Left cardiac atrium (tissue), 4 donors: ENCODE measurements around the gene MTMR10. TPM values are rescaled to one million over a fixed set of nuclear protein-coding genes. Genes with fewer than 3 reads are reported as not detected.

Source experiments
- ATAC-seq, 2 donors: fragments of 200-7000 bp; cut with Tn5 transposase; one replicate each; pipeline ENCODE4 v1.9.1; 2020; ENCODE audit warnings: mild to moderate bottlenecking in 2 of 2, moderate library complexity in 2 of 2
- DNase-seq: peaks from one replicate; pipeline ENCODE4 v3.0.0-alpha.2; 2020
- intact Hi-C, 2 donors: fragments of 100-400 bp; cut with DNase I; formaldehyde crosslinking; loops; one replicate each; pipeline versions ENCODE4 v1.14.1 to v1.15.1; 2022 to 2023
- total RNA-seq, 2 donors: library from RNA; stranded (reverse); fragmentation: NEBNext Ultra II Directional; extraction: Animal tissue kit (Norgen Biotek cat#: 25700); gene quantifications; one replicate each; pipeline ENCODE4 v1.2.1, GENCODE V29; 2021
- donor health status: DM: no; HTN: yes; CAD: no.
- donor health status: DM: no; HTN: yes; CAD: no; lungs with severe emphysema.
- donor health status: DM: yes; HTN: yes; CAD: no.
- donor health status: Dilated cardiomyopathy.

MTMR10 gene
- total RNA-seq, 2 donors from 2014 or later, result 15.5 to 31.1 TPM

DNA sequence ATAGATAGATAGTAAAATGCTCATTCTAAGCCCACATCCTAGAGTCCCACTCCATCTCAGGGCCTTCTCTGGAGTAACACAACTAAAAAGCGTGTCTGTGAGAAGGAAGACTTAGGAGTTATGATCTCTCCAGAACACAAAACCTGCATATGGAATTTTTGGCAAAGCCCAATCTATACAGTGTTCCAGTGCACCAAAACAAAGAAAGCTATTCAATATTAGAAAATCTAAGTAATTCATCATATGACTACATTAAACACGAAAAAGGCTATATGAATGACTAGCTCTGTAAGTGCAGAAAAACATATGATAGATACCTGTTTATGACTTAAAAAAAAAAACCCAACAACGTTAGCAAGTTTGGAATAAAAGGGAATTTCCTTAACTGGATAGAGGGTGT is 27.7 kb downstream of the MTMR10 start:
- intact Hi-C loops, result no loop called here
- DNase-seq (no peak), ATAC-seq (no peak)

DNA sequence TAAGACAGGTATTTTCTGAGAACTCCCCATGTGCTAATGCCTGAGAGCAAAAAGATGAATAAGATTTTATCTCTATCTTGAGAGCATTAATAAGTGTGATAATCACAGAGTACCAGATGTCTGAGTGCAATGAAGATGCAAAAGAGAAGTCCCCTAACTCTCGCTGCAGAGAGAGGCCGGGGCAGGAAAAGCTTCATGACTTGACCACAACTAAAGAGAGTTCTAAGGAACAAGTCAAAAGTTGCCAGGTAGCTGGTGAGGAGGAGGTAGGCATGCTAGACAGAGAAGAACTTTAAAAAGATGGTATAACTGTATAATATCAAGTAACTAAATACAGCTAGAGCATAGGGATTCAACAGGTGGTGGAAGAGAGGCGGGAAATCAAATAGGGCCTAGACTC is 28.8 kb downstream of the MTMR10 start:
- intact Hi-C loops, result no loop called here
- ATAC-seq (no peak), DNase-seq (no peak)

DNA sequence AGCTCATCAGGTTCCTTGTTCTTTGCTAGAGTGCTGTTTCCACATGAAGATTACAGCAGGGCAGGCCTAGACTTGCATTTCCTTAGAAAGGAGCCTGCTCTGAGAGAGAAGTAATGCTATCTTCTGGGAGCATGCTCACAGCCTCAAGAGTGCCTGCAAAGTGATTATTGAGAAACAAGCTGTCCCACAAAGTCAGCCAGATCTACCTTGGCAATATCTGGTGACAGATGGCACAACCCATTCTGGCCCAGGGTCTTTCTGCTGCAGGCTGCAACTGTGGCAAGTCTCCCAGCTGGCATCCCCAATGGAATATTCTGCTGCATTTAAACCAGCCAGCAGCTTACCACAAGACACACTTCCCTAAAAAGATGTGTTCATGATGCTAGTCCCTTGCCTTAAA is 29.3 kb downstream of the MTMR10 start:
- ATAC-seq (peak in 1 of 2 donors; percentile 57), DNase-seq (no peak)
- intact Hi-C loops, result no loop called here

DNA sequence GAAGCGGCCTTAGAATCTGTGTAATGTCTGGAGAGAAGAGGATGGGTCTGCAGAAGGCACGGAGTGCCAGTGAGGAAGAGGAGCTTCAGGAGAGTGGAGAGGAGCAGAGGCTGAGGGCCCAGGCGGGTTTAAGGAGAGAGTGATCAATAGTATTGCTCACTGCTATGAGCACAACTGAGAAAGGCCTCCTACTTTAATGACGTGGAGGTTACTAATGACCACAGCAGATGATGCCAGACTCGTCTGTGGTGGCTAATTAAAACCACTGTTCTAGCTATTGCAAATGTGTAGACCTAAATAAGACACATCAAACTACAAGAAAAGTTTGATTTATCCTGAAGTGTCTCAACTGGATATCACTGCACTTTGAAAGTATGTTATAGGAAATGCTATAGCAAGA is 33.2 kb downstream of the MTMR10 start:
- DNase-seq (no peak), ATAC-seq (no peak)
- intact Hi-C loops, result no loop called here

DNA sequence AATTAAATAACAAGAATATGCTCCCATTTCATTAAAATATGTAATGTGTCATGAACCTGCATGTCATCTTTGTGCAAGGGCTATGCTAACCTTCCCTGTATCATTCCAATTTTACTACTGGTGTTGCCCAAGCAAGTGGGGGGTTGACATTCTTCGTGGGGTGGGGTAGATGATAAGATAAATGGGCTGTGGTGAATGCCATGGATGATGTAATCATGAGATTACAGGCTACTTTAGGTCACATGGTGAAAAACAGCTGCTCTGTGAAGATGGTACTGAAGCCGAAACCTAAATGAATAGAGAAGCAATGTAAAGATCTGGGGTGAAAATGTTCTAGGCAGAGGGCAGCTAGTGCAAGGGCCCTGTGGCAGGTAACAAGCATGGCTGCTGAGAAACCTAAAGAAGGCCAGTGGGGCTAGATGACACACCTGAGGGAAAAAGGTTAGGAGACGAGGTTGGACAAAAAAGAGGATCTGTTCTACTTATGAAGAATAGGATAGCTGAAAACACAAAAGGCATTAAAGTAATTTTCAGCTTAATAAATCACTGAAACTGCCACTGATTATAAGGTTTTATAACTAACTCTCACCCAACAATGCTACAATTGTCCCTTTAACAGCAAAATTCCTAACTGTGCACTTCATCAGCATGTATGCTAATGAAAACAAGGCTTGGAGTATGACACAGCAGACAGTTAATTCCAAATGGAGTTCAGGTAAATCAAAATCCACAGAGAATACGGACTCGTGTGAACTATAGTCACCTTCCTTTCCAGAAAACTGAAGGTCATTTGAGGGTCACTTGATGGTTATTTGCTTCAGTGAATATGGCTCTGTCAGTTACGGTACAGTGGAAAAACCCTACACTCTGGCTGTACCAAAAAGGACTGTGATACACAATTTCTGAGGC is 35.0 kb downstream of the MTMR10 start:
- DNase-seq, result no peak
- intact Hi-C loops, result no loop called here
- ATAC-seq, result no peak

DNA sequence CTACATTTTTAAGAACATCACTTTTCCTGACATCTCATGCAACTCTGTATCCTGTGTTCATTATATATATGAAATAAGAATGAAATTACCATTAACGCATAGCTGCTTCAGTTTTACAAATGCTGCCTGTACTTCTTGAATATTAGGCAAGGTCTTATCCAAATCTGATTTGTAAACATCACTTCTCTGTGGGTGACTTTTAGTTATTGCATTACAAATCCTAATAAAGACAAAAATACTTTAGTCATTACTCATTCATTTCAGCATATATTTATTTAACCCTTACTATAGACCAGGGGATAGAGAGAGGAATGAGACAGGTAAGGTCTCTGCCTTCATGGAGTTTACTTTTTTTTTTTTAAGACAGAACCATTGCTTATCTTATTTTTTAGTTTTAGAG is 36.8 kb downstream of the MTMR10 start:
- DNase-seq, result no peak
- intact Hi-C loops, result no loop called here
- ATAC-seq, result no peak

DNA sequence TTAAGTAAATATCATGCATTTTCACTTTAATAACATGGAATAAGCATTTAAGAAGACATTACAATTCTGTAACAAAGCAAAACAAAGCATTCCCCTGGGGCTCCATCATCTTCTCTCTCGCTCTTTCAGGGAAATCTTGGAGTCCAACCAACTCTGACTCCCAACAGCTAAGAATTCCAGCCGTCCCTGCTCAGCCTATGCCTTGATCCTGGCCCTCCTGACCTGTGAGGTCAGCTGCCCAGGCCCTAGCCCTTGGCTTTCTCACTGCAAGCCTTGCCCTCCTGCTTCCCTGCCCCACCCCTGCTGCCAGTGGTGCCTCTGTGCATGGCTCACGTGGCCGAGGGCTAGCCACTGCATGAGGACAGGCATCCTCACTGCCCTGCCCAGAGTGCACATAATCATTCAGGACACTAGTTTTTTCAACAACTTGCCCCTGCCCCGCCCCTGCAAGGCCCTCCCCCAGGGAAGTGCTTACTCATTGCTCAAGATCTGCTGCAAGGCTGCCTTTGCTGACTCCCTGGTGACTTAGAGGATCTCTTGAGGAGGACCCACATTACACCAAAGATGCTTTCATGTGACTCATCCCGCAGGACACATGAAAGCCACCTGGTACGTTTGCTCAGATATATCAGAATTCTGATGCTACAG is 37.6 kb downstream of the MTMR10 start:
- peak; percentile 14 for DNase-seq
- ATAC-seq, result peak in 1 of 2 donors; percentile 76
- intact Hi-C loops, result no loop called here

DNA sequence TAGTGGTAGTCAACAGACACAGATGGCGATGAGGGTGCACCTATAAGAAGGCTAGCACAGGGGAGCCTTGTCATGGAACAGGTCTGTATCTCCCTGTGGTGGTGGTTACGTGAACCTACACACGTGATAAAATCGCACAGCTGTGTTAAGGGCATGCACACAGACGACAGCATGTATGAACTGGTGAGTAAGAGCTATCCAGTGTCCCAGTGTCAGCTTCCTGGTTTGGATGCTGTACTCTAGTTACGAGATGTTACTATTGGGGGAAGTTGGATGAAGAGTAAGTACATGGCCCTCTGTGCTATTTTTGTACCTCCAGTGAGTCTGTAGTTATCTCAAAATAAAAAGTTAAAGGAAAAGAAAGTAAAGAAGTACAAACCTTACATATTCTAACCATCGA is 38.2 kb downstream of the MTMR10 start:
- intact Hi-C loops, result no loop called here
- peak in 1 of 2 donors; percentile 57 for ATAC-seq
- no peak for DNase-seq

DNA sequence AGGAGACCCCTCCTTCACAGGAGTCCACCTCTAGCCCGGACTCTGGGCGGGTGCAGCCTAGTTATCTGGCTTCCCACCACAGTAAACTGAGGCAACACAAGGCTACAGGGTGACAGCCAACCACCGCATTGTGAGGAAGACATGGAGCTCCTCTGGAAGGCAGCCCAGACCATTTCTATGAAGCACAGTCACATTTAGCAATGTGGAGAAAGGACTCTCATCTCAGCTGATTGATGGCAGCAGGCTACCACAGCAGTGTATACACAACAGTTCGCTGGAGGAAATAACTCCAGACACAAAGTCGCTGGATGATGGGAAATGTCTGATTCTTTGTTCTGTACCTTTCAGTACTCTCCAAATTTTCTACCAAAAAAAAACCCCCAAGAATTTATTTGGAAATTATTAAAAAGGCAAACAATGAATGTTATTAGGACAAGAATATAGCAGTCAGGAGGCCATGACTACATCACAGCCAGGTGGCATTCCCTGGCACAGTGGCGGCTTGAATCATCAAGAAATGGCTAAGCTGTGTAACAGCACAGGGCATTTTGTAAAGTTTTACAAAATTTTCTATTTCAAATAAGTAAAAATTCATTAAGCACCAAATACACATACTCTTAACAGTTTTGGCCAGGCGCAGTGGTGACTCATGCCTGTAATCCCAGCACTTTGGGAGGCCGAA is 47.6 kb downstream of the MTMR10 start:
- intact Hi-C loops, result no loop called here
- ATAC-seq, result no peak
- DNase-seq, result no peak

DNA sequence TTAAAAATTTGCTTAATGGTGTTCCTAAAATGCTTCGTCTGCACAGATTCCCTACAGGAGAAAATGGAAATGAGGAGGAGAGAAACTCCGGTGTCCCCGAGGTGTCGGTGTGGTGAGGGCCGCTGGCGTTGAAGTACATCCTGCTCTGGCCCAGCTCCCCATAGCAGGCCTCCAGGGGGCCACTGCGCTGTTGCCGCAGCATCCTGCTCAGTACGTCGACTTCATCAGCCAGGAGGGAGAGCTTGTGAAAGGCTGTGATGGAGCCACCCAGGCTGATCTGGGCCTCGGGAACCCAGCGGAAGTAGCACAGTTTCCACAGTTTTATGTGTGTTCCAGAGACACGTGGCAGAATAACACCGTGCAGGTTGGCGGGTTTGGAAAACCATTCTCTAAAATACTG is 49.9 kb downstream of the MTMR10 start:
- ATAC-seq (no peak), DNase-seq (no peak)
- intact Hi-C loops, result no loop called here

DNA sequence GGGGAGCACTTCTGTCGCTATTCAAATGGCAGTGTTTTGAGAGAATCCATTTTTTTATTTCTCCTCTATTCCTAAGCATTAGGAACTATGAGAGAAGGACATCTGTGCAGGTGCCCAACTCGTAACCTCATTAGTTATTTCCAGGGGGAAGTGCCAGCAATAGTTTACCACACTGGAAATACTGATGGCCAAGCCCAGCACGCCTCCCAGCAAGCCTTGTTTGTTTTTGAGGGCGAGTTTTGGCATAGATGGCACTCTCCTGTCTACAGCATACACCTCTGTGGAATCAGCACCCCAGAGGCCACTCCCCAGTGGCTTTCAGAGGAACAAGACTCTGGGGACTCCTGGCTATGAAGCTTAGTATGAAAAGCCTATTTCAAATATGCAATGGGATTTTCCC is 51.1 kb downstream of the MTMR10 start:
- no peak for DNase-seq
- intact Hi-C loops, result no loop called here
- no peak for ATAC-seq

DNA sequence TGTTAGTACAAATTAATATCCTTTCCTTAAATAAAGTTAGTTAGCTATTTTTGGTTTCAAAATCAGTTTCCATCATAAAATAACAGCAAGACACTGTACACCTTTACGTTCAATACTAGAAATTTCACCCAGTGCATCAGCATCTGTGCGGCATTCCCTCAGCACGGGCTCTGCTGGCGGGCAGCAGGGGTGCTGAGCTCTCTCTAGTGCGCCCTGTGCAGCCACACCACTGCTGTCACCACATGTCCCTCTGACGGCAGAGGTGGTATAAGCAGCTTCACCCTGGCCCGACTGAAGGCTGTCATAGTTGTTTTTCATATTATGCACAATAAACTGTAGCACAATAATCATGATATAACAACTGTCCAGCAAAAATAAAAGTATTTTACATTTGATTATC is 52.3 kb downstream of the MTMR10 start:
- no peak for DNase-seq
- intact Hi-C loops, result no loop called here
- no peak for ATAC-seq

DNA sequence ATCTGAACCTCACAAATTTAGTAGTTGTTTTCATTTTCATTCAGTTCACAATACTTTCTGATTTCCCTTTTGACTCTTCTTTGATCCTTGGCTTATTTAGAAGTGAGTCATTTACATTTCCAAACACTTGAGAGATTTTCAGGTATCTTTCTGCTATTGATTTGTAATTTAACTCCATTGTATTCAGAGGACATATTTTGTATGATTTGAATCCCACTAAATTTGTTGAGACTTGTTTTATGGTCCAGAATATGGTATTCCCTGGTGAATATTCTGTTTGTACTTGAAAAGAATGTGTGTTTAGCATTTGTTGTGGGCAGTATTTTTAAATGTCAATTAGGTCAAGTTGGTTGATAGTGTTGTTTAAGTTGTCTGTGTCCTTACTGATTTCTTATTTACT is 58.1 kb downstream of the MTMR10 start:
- intact Hi-C loops, result no loop called here
- DNase-seq (no peak), ATAC-seq (no peak)

DNA sequence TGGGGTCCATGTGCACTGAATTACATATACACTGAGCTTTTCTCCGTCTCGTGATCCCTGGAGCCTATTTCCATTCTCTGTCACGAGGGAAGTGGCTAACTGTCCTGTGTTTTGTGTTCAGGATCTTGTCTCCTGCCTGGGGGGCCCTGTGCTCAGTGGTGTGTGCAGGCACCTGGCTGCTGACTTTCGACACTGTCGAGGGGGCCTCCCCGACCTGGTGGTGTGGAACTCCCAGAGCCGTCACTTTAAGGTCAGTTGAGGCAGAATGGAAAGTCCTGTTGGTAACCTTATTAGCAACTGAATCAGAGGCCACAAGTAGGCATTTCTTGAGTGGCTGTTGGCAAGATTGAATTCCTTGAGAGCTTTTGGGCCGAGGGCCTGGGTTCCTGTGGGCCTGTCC is 61.0 kb downstream of the MTMR10 start:
- ATAC-seq (no peak), DNase-seq (no peak)
- intact Hi-C loops, result no loop called here

DNA sequence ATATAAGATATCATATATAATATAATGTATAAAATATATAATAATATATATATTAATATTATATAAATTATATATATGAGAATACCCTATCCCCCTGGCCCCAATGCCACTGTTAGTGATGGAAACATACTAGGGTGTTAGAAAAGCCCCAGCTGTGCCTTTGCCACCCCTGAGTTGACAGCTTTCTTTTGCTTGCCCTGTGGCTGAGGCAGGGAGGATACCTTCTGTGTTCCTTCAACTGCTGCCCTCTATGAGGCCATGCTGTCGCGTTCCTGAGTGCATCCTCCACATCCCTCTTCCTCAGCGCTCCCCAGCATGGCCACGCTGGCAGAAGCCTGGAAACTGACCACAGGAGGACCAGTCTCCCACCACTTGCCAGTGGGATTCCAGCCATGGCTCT is 61.4 kb downstream of the MTMR10 start:
- no peak for DNase-seq
- no peak for ATAC-seq
- intact Hi-C loops, result no loop called here

DNA sequence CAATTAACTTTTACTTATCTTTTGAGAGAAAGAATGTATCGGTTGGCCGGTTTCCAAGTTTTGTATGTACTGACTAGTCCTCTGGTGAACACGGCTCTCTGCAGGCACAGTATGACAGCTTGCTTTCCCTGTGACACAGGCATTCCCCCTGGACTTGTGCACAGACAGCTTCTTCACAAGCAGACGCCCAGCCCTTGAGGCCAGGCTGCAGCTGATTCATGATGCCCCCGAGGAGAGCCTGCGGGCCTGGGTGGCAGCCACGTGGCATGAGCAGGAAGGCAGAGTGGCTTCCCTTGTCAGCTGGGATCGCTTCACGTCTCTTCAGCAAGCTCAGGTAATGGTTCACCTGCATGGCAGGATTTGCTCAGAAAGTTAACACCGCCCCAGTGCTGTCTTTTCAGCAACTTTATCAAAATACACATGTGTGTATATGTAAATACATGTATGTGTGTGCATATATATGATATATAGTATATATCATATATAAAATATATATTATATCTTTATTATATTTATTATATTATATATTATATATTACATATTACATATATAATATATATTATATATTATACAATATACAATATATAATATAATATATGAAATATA is 62.3 kb downstream of the MTMR10 start:
- DNase-seq (no peak), ATAC-seq (no peak)
- intact Hi-C loops, result no loop called here

DNA sequence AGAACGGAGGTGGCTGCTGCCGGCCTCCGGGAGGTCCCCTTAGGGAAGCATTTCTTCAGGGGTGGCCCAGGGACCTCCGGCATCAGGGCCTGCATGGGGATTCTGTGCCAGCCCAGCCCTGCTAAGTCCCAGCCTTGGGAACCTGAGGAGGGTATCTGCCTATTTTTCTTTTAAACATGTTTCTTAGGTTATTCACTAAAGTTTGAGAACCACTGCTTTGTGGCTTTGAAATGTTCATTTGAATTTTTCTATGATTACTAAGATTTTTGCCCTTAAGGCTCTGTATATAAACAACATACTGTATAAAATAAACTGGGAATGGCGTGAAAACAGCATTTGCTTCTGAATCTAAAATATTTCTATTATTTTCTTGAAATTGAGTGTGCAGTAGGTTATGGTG is 63.4 kb downstream of the MTMR10 start:
- intact Hi-C loops, result no loop called here
- no peak for ATAC-seq
- no peak for DNase-seq

DNA sequence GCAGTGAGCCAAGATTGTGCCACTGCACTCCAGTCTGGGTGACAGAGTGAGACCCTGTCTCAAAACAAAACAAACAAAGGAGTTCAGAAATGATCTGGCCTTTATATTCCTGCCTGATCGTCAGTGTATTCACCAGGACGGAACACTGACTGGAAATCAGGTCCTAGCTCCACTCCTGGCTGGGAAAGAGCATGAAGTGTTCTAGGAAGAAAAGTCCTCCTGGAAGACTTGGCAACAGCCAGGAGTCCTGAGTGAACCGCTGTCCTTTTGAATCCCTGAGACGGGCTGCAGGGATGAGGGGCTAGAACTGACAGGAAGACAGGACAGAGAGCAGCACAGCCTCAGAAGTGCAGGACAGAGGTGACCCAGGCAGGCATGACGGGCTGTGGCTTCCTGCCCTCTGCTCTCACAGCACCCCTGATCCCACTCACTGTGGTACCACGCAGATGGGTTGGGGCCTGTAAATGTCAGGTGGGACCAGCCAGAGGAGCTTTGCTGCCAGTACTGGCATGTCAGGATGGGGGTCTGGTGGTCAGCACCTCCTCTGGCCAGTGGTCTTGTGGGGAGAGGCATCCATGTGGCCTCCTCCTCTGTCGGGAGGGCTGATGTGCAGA is 64.2 kb downstream of the MTMR10 start:
- no peak for ATAC-seq
- intact Hi-C loops, result no loop called here
- no peak for DNase-seq

DNA sequence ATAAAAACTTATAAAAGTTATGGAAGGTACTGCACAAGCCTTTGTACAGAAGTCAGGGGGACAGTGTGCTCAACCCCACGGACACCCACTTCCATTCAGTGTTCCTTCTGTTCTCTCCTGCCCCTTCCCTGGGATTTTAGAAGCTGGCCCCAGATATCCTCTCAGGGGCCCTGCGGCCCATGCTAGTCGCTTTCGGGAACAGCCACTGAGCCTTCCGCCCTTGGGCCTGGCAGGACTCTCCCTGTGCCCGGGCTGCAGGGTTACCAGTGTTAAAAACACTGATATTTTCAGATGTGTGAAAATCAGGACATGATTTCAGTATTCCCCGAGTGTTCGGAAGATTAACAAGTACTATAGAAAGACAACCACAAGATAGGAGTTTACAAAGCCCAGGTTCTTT is 65.3 kb downstream of the MTMR10 start:
- DNase-seq (no peak), ATAC-seq (no peak)
- intact Hi-C loops, result no loop called here

DNA sequence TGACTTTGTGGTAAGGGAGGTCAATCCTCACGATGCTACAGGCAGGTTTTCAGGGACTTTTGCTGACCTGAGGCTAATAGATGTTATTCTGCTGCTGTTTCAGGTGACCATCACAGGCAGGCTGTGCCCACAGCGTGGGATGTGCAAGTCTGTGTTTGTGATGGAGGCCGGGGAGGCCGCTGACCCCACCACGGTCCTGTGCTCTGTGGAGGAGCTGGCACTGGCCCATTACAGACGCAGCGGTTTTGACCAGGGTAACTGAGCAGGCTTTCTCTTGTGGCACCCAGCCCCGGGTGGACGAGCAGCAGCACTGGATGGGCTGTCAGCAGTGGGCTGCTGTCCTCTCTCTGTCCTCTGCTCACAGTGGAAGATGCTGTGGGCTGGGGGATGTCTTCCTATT is 65.7 kb downstream of the MTMR10 start:
- intact Hi-C loops, result no loop called here

More for the DNA sequence above, 65.7 kb downstream of the MTMR10 start:
- no peak for DNase-seq
- no peak for ATAC-seq
